ENCODE data around the gene CAPN3.

DNA sequence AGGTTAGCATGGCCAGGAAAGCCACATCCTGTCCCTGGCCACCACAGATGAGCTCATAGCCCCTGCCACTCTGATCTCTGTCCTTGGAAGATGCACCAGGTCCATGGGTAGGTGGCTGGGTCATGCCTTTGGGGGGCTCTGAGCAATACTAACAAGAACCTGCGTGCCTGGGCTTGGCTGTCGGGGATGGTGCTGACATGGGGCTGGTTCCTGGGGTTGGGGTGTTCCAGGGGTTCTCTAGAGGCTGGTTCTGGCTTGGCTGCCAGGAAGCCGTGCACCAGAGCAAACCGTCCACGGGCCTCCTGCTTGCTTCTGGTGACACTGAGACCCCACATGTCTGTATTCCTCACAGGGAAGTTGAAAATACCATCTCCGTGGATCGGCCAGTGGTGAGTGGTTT lies 44.1 kb downstream of the CAPN3 start:
- TF ChIP-seq, protein P1, sequence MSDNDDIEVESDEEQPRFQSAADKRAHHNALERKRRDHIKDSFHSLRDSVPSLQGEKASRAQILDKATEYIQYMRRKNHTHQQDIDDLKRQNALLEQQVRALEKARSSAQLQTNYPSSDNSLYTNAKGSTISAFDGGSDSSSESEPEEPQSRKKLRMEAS (IDR thresholded peaks at IDR 0.05), result no peak
- TF ChIP-seq, protein P2, sequence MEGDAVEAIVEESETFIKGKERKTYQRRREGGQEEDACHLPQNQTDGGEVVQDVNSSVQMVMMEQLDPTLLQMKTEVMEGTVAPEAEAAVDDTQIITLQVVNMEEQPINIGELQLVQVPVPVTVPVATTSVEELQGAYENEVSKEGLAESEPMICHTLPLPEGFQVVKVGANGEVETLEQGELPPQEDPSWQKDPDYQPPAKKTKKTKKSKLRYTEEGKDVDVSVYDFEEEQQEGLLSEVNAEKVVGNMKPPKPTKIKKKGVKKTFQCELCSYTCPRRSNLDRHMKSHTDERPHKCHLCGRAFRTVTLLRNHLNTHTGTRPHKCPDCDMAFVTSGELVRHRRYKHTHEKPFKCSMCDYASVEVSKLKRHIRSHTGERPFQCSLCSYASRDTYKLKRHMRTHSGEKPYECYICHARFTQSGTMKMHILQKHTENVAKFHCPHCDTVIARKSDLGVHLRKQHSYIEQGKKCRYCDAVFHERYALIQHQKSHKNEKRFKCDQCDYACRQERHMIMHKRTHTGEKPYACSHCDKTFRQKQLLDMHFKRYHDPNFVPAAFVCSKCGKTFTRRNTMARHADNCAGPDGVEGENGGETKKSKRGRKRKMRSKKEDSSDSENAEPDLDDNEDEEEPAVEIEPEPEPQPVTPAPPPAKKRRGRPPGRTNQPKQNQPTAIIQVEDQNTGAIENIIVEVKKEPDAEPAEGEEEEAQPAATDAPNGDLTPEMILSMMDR (IDR thresholded peaks at IDR 0.05), result no peak
- no peak for TF ChIP-seq JUN (IDR thresholded peaks at IDR 0.05)
- TF ChIP-seq CBX2 (IDR thresholded peaks at IDR 0.05; ENCODE audit: borderline replicate concordance, low read depth), result no peak
- TF ChIP-seq RCOR1 (IDR thresholded peaks at IDR 0.05; ENCODE audit: low read depth, low read length), result no peak
- TF ChIP-seq CEBPB (IDR thresholded peaks at IDR 0.05), result no peak
